ENCODE data around the gene KRT32. TPM values are rescaled to one million over a fixed set of nuclear protein-coding genes. Genes with fewer than 3 reads are reported as not detected.

The KRT32 gene
- total RNA-seq, 1 donor from 2014 or later, result 0.22 TPM

DNA sequence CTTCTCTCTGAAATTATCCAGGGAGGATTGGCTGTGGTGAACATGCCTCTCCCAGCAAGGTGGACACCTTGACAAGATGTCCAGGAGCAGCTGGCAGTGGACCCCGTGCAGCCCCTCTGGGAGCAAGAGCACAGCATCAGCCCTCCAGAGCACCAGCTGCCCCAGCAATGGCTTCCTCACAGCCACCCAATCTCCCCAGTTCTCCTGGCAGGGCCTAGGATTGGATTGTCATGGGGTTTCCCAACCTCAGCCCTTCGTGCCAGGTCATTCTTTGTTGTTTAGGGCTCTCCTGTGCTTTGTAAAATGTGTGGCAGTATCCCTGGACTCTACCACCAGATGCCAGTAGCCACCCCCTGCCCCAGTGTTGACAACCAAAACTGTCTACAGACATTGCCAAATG is 24.3 kb upstream of the KRT32 start:
- intact Hi-C loops (cut with micrococcal nuclease), result no loop called here
- Histone ChIP-seq H3K27ac (replicated peaks) (no peak overlapping the region), H3K27me3 (ENCODE audit: low read depth) (peaks cover 60% of the 10 kb centered on the region), H3K4me1 (no peaks in the 10 kb centered on the region), H3K36me3 (no peaks in the 10 kb centered on the region), H3K9me3 (replicated peaks) (no peaks in the 10 kb centered on the region), H3K4me3 (no peak overlapping the region)
- DNase-seq, result no peak
- TF ChIP-seq, protein P1, sequence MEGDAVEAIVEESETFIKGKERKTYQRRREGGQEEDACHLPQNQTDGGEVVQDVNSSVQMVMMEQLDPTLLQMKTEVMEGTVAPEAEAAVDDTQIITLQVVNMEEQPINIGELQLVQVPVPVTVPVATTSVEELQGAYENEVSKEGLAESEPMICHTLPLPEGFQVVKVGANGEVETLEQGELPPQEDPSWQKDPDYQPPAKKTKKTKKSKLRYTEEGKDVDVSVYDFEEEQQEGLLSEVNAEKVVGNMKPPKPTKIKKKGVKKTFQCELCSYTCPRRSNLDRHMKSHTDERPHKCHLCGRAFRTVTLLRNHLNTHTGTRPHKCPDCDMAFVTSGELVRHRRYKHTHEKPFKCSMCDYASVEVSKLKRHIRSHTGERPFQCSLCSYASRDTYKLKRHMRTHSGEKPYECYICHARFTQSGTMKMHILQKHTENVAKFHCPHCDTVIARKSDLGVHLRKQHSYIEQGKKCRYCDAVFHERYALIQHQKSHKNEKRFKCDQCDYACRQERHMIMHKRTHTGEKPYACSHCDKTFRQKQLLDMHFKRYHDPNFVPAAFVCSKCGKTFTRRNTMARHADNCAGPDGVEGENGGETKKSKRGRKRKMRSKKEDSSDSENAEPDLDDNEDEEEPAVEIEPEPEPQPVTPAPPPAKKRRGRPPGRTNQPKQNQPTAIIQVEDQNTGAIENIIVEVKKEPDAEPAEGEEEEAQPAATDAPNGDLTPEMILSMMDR (IDR thresholded peaks at IDR 0.05; ENCODE audit: borderline replicate concordance), result no peak

DNA sequence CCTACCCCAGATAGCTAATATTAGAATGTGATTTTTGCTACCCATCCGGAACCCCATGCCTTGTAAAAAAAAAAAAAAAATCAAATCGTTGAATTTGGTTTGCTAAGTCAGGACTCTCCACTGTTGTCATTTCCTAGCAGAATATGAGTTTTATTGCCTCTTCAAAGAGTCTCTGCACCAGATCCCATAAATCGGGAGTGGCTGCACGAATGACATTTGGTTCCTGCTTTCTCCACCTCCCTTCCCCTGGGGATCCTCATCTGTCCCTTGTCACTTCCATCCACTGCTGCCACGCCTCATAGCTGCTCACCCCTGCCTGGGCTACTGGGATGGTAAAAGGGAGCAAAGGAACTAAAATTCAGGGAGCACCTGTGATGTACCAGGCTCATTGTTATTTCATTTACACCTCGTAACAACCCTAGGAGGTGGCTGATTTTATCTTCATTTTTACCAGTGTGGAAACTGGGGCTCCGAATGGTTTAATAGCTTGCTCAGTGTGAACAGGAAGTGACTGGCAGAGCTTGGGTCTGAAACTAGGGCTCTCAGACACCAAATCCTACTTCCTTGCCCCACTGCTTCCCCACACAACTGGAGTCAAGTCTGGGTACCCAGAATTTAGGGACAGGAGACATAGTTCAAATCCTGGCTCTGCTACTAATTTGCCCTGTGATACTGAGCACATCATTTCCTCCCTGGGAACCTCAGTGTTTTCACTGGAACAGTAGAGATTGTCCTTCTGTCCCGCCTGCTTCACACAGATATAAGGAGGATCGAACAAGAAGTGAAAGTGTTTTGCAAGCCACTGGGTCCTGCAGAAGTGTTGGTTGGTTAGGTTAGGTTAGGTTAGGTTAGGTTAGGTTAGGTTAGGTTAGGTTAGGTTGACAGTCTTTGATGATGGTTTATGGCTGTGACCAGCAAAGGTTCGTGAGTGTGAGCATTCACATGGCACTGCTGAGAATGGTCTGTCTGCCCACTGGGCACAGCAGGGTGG is 23.1 kb upstream of the KRT32 start:
- H3K4me3 ChIP-seq, result no peak overlapping the region
- intact Hi-C loops (cut with micrococcal nuclease), result no loop called here
- no peaks in the 10 kb centered on the region for H3K9me3 ChIP-seq (replicated peaks)
- H3K36me3 ChIP-seq, result no peaks in the 10 kb centered on the region
- peaks cover 72% of the 10 kb centered on the region for H3K27me3 ChIP-seq (ENCODE audit: low read depth)
- H3K4me1 ChIP-seq, result no peaks in the 10 kb centered on the region
- DNase-seq, result no peak
- no peak overlapping the region for H3K27ac ChIP-seq (replicated peaks)
- TF ChIP-seq, protein P1 (IDR thresholded peaks at IDR 0.05; ENCODE audit: borderline replicate concordance), result no peak

DNA sequence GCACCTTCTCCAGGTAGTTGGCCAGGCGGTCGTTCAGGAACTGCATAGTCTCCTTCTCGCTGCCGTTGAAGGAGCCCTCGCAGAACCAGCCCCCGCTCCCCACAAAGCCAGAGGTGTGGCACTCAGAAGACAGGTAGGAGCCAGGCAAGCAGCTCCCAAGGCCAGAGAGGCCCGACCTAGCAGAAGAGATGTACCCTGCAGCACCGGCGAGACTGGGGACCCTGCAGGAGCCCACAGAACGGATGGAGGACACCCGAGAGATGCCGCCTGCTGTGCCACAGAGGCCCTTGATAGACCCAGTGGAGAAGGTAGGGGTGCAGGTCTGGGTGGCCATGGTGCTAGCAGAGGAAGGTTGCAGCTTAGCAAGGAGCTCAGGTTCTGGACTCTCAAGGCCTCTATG is 22.3 kb upstream of the KRT32 start, which contains the start of gene KRT36:
TSS of gene KRT36 (minus strand) at position 380 of the 400 bp plus-strand sequence. CDS start at position 334, 46 bp downstream.
- no peaks in the 10 kb centered on the region for H3K4me1 ChIP-seq
- H3K36me3 ChIP-seq, result no peaks in the 10 kb centered on the region
- no peaks in the 10 kb centered on the region for H3K9me3 ChIP-seq (replicated peaks)
- TF ChIP-seq, protein P1 (IDR thresholded peaks at IDR 0.05; ENCODE audit: borderline replicate concordance), result no peak
- H3K27me3 ChIP-seq (ENCODE audit: low read depth), result peaks cover 78% of the 10 kb centered on the region
- intact Hi-C loops (cut with micrococcal nuclease), result no loop called here
- H3K4me3 ChIP-seq, result no peak within 1 kb of the TSS
- DNase-seq, result no peak
- no peak within 1 kb of the TSS for H3K27ac ChIP-seq (replicated peaks)

DNA sequence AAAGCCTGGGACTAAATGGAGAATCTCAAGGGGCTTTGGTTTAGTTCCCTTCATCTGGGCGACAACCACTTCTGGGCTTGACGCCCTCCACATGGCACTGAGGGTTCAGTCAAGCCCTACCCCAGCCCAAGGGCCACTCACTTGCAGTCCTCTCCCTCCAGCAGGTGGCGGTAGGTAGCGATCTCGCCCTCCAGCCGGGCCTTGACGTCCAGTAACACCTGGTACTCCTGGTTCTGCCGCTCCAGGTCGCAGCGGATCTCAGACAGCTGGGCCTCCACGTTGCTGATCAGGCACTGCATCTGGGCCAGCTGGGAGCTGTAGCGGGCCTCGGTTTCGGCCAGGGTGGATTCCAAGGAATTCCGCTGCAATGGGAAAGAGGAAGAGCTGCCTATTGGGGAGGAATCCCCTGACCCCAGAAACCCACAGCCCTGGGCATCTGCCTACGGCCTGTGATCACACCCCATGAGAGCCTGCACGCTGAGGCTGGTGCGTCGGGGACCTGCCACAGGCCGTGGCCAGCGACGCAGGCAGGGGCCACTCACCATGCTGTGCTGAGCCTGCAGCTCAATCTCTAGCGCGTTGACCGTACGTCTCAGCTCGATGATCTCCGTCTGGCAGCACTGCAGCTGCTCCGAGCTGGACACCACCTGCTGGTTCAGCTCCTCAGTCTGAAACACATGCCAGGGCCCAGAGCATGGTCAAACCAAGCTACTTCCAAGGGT is 19.8 kb upstream of the KRT32 start:
- H3K4me3 ChIP-seq, result no peak overlapping the region
- TF ChIP-seq, protein P1 (IDR thresholded peaks at IDR 0.05; ENCODE audit: borderline replicate concordance), result peak; percentile 37
- H3K36me3 ChIP-seq, result no peaks in the 10 kb centered on the region
- peaks cover 90% of the 10 kb centered on the region for H3K27me3 ChIP-seq (ENCODE audit: low read depth)
- no peak overlapping the region for H3K27ac ChIP-seq (replicated peaks)
- no peaks in the 10 kb centered on the region for H3K9me3 ChIP-seq (replicated peaks)
- no peak for DNase-seq
- intact Hi-C loops (cut with micrococcal nuclease), result no loop called here
- H3K4me1 ChIP-seq, result no peaks in the 10 kb centered on the region

DNA sequence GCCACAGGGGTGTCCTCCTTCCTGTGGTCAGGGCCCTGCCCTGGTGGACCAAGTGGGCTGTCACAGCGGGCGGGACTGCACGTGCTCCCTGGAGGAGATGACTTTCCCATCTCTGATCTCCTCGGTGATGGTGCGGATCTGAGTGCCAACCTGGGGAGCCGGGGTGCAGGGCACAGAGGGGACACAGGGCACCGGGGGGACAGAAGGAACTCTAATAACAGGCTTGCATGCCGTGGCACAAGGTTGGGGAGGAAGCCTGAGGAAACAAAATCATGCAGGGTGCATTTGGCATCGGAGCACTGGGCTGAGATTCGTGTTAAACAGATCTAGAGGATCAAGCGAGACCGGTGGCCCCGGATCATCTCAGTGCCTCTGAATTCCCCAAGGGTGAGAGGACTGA is 19.1 kb upstream of the KRT32 start:
- Histone ChIP-seq H3K27me3 (ENCODE audit: low read depth) (peaks cover 88% of the 10 kb centered on the region), H3K4me1 (no peaks in the 10 kb centered on the region), H3K4me3 (no peak overlapping the region), H3K27ac (replicated peaks) (no peak overlapping the region), H3K36me3 (no peaks in the 10 kb centered on the region), H3K9me3 (replicated peaks) (no peaks in the 10 kb centered on the region)
- intact Hi-C loops (cut with micrococcal nuclease), result no loop called here
- TF ChIP-seq, protein P1 (IDR thresholded peaks at IDR 0.05; ENCODE audit: borderline replicate concordance), result no peak
- DNase-seq, result no peak
